Endothelial cell of umbilical vein (primary cell): ENCODE data around the gene ESYT2. TPM values are rescaled to one million over a fixed set of nuclear protein-coding genes. Genes with fewer than 3 reads are reported as not detected.

Source experiments
- BruUV-seq: library from RNA; stranded (reverse); fragments of 400-500 nt; replicated peaks from 2 replicates; lab custom pipeline; 2021; lab: Mats Ljungman, UMichigan
- CTCF ChIA-PET: fragments of 300-600, 350-600 bp; sonication (Branson Sonifier 250); formaldehyde crosslinking; loops from one replicate; lab custom pipeline; 2021; ENCODE audit warnings: antibody characterized with exemption, inconsistent platforms; lab: Charles Lee
- POLR2A ChIA-PET: fragments of 300-600, 350-600 bp; sonication (Branson Sonifier 250); formaldehyde crosslinking; loops from one replicate; lab custom pipeline; 2021; ENCODE audit warnings: antibody characterized with exemption, inconsistent platforms; lab: Charles Lee
- DNase-seq: peaks from one replicate; pipeline ENCODE4 v3.0.0-alpha.2; 2011; ENCODE audit warnings: low read depth, low spot score
- FAIRE-seq: peaks from 2 replicates; lab custom pipeline; 2011; peaks lifted over from hg19 to GRCh38; lab: Jason Lieb, UNC
- H2AFZ ChIP-seq: 2 replicates; pipeline ENCODE4 v1.6.0; 2012; ENCODE audit warnings: low read depth, low read length, control low read depth, inconsistent platforms
- H3K27ac ChIP-seq: 2 replicates; pipeline ENCODE4 v1.5.1; 2011; ENCODE audit warnings: low read depth, mild to moderate bottlenecking, control low read depth, low read length, moderate library complexity; ENCODE audit not compliant: insufficient read depth
- H3K27me3 ChIP-seq, 2 experiments: 2 replicates each; pipeline versions ENCODE4 v1.6.0 to v1.6.1; 2011; ENCODE audit warnings: low read length in 2 of 2, mixed read lengths in 1 of 2; ENCODE audit not compliant: control insufficient read depth in 2 of 2, insufficient read depth in 2 of 2
- H3K36me3 ChIP-seq, 2 experiments: 2 replicates in 1 of 2; 3 replicates in 1 of 2; pipeline ENCODE4 v1.5.1; 2011; ENCODE audit warnings: low read length in 2 of 2, mild to moderate bottlenecking in 1 of 2, moderate library complexity in 1 of 2; ENCODE audit not compliant: control insufficient read depth in 2 of 2, insufficient read depth in 2 of 2; ENCODE audit errors: extremely low read depth in 1 of 2
- H3K4me1 ChIP-seq: 3 replicates; pipeline ENCODE4 v1.5.1; 2011; ENCODE audit warnings: mild to moderate bottlenecking, low read length; ENCODE audit not compliant: control insufficient read depth, insufficient read depth; ENCODE audit errors: extremely low read depth
- H3K4me2 ChIP-seq: 2 replicates; pipeline ENCODE4 v1.6.1; 2011; ENCODE audit warnings: low read length, control low read depth, mixed read lengths; ENCODE audit not compliant: insufficient read depth
- H3K4me3 ChIP-seq, 3 experiments: fragments of 200-600 bp in 1 of 3; sonication (generic), shearing (Covaris generic) in 1 of 3; replicated peaks in 1 of 3; 2 replicates each; pipeline ENCODE4 v1.5.1; 2011 to 2016; ENCODE audit warnings: control low read depth in 3 of 3, low read length in 3 of 3, mild to moderate bottlenecking in 2 of 3, inconsistent platforms in 1 of 3, low read depth in 1 of 3, moderate library complexity in 1 of 3; ENCODE audit not compliant: insufficient read depth in 1 of 3
- H3K79me2 ChIP-seq: 2 replicates; pipeline ENCODE4 v1.6.0; 2012; ENCODE audit warnings: low read length, inconsistent platforms; ENCODE audit not compliant: control insufficient read depth, insufficient read depth
- H3K9ac ChIP-seq: replicated peaks from 2 replicates; pipeline ENCODE3; 2011; ENCODE audit warnings: low read length, control low read depth; ENCODE audit not compliant: insufficient read depth; ENCODE audit errors: extremely low read depth
- H3K9me1 ChIP-seq: replicated peaks from 3 replicates; pipeline ENCODE4 v1.6.0; 2011; ENCODE audit warnings: mild to moderate bottlenecking, low read length; ENCODE audit not compliant: control insufficient read depth, insufficient read depth; ENCODE audit errors: extremely low read depth
- H3K9me3 ChIP-seq: replicated peaks from 2 replicates; pipeline ENCODE4 v1.5.1; 2012; ENCODE audit warnings: low read length, inconsistent platforms; ENCODE audit not compliant: control insufficient read depth, insufficient read depth
- H4K20me1 ChIP-seq: replicated peaks from 2 replicates; pipeline ENCODE3; 2011; ENCODE audit warnings: mild to moderate bottlenecking, low read length; ENCODE audit not compliant: control insufficient read depth, insufficient read depth; ENCODE audit errors: extremely low read depth
- CTCF ChIP-seq, 2 donors: IDR thresholded peaks; 1 replicate in 1 of 2; 2 replicates in 1 of 2; pipeline ENCODE4 v1.5.1; 2011; ENCODE audit warnings: low read length in 2 of 2, mild to moderate bottlenecking in 2 of 2, moderate library complexity in 2 of 2, control low read depth in 1 of 2, inconsistent platforms in 1 of 2, low read depth in 1 of 2; ENCODE audit not compliant: insufficient read depth in 1 of 2; ENCODE audit errors: extremely low read depth in 1 of 2
- FOS ChIP-seq: IDR thresholded peaks from 2 replicates; pipeline ENCODE4 v1.6.1; 2011; ENCODE audit warnings: mild to moderate bottlenecking, low read length, moderate library complexity, borderline replicate concordance; ENCODE audit not compliant: insufficient read depth
- GATA2 ChIP-seq: IDR thresholded peaks from 2 replicates; pipeline ENCODE4 v1.7.0; 2011; ENCODE audit warnings: low read depth, mild to moderate bottlenecking, moderate library complexity, mixed read lengths, low read length; ENCODE audit not compliant: insufficient read length, insufficient read depth
- JUN ChIP-seq: IDR thresholded peaks from 2 replicates; pipeline ENCODE4 v1.6.1; 2011; ENCODE audit warnings: borderline replicate concordance, low read depth; ENCODE audit not compliant: insufficient read length, insufficient read depth
- MAX ChIP-seq: IDR thresholded peaks from 2 replicates; pipeline ENCODE4 v1.6.1; 2011; ENCODE audit not compliant: insufficient read depth, insufficient read length
- MYC ChIP-seq: IDR thresholded peaks from one replicate; pipeline ENCODE4 v1.6.1; 2011; ENCODE audit warnings: mild to moderate bottlenecking, low read depth, low read length
- POLR2AphosphoS5 ChIP-seq: IDR thresholded peaks from 2 replicates; pipeline ENCODE4 v1.6.1; 2012; ENCODE audit warnings: low read depth, mild to moderate bottlenecking, control low read depth, low read length, moderate library complexity; ENCODE audit not compliant: insufficient read depth
- dilution Hi-C: fragments of 300-500 bp; cut with MboI; formaldehyde crosslinking; loops from one replicate; pipeline ENCODE4 v1.15.0; 2019; ENCODE audit warnings: low sequenced_read_pairs; ENCODE audit not compliant: extremely low pct_ligation_motif_present
- intact Hi-C: fragments of 100-400 bp; cut with micrococcal nuclease; formaldehyde crosslinking; loops from one replicate; pipeline ENCODE4 v1.10.0; 2022
- polyA plus RNA-seq, 4 experiments: library from polyadenylated mRNA; depleted of rRNA in 3 of 4; stranded (reverse) in 3 of 4; unstranded in 1 of 4; fragments of >200 nt; gene quantifications; 2 replicates each; pipeline versions ENCODE4 v1.2.1 to v1.2.3, GENCODE V29; 2011 to 2012; ENCODE audit warnings: missing spikeins in 1 of 4
- total RNA-seq: library from RNA; stranded (reverse); gene quantifications from 2 replicates; pipeline ENCODE4 v1.2.3, GENCODE V29; 2021

ESYT2 gene
- total and polyA plus RNA-seq, 2 donors (not counting 3 experiments of a cell fraction or from before 2014, with no cell fraction given), result 18.8 to 46.6 TPM

- Histone ChIP-seq H3K9me1 (no peaks in the 10 kb centered on the region), H3K9me3 (no peaks in the 10 kb centered on the region), H3K4me2 (no peak overlapping the region), H3K4me1 (peaks cover 12% of the 10 kb centered on the region), H3K36me3 (peaks cover 6 to 12% of the 10 kb centered on the region in 2 experiments), H2AFZ (no peak overlapping the region), H3K27ac (peak overlapping the region; percentile 4), H4K20me1 (no peaks in the 10 kb centered on the region), H3K4me3 (no peak overlapping the region), H3K27me3 (no peaks in the 10 kb centered on the region), H3K79me2 (no peaks in the 10 kb centered on the region), H3K9ac (peak overlapping the region; percentile 12)
- TF ChIP-seq CTCF (IDR thresholded peaks at IDR 0.05; ENCODE audit: extremely low read depth in 1 of 2, insufficient read depth in 1 of 2, low read depth in 1 of 2, low read length in 2 of 2), result peak; percentile 48 to 53
- peak; percentile 60 for TF ChIP-seq POLR2AphosphoS5
- TF ChIP-seq GATA2, result no peak
- no peak for TF ChIP-seq MYC
- TF ChIP-seq FOS, result no peak
- TF ChIP-seq JUN, result peak; percentile 4
- peak; percentile 76 for TF ChIP-seq MAX
- POLR2A ChIA-PET, result interaction anchor here (1.3 kb wide), 1 partner anchor 46 kb away, joined by 5 read pairs; the partner anchor contains the start of gene ESYT2
- dilution Hi-C loops, result no loop called here
- FAIRE-seq, result peak; percentile 86
- CTCF ChIA-PET, result interaction anchor here (0.7 to 2.8 kb wide), 23 partner anchors 12 to 194 kb away, joined by 3 to 34 read pairs (median 4); partner anchors contain the start of genes DYNC2I1, ESYT2 and NCAPG2
- BruUV-seq, result no TSS peak
- intact Hi-C loops, result loop anchor here (1.0 to 2.0 kb wide), 6 partner anchors 36 to 194 kb away; partner anchors contain the start of genes DYNC2I1 and ESYT2
- DNase-seq, result peak; percentile 80
These were observed 46.4 kb downstream of the ESYT2 start for GRCh38 chr7:158782761-158783401.
